H1 (cell line): ENCODE data around the gene NOS1AP. TPM values are rescaled to one million over a fixed set of nuclear protein-coding genes. Genes with fewer than 3 reads are reported as not detected.

Experiments used
- CTCF ChIA-PET: fragments of 300-600 bp; sonication (Branson Sonifier 250); formaldehyde crosslinking; loops from one replicate; lab custom pipeline; 2021; ENCODE audit not compliant: partially characterized antibody; lab: Charles Lee
- POLR2A ChIA-PET: fragments of 300-600 bp; sonication (Branson Sonifier 250); formaldehyde crosslinking; loops from one replicate; lab custom pipeline; 2021; ENCODE audit warnings: inconsistent platforms; ENCODE audit not compliant: partially characterized antibody; lab: Charles Lee
- DNase-seq, 2 experiments: peaks; one replicate each; pipeline versions ENCODE4 v3.0.0 to v3.0.0-alpha.2; 2010 to 2022; ENCODE audit warnings: low spot score in 2 of 2, low read depth in 1 of 2, mixed read lengths in 1 of 2
- FAIRE-seq: peaks from 2 replicates; lab custom pipeline; 2011; peaks lifted over from hg19 to GRCh38; lab: Jason Lieb, UNC
- H2AFZ ChIP-seq: 2 replicates; pipeline ENCODE4 v1.8.1; 2012; ENCODE audit warnings: low read length, inconsistent platforms
- H2AK5ac ChIP-seq: 2 replicates; pipeline ENCODE4 v1.6.1; 2013; ENCODE audit warnings: low read depth, low read length
- H2BK120ac ChIP-seq: replicated peaks from 2 replicates; pipeline ENCODE3; 2013; ENCODE audit warnings: low read depth, low read length, inconsistent platforms
- H2BK12ac ChIP-seq: 2 replicates; pipeline ENCODE4 v1.6.1; 2013; ENCODE audit warnings: low read depth, low read length
- H2BK15ac ChIP-seq: 2 replicates; pipeline ENCODE4 v1.6.1; 2013; ENCODE audit warnings: low read length
- H2BK20ac ChIP-seq: 2 replicates; pipeline ENCODE4 v1.6.1; 2013; ENCODE audit warnings: low read length
- H2BK5ac ChIP-seq: 2 replicates; pipeline ENCODE4 v1.6.1; 2013; ENCODE audit warnings: low read depth, low read length
- H3K14ac ChIP-seq: 2 replicates; pipeline ENCODE4 v1.6.1; 2013; ENCODE audit warnings: inconsistent platforms; ENCODE audit not compliant: insufficient read length
- H3K18ac ChIP-seq: 2 replicates; pipeline ENCODE4 v1.6.1; 2013; ENCODE audit warnings: low read length; ENCODE audit errors: extremely low read depth
- H3K23ac ChIP-seq: 2 replicates; pipeline ENCODE4 v1.6.1; 2013; ENCODE audit warnings: inconsistent platforms; ENCODE audit not compliant: insufficient read length
- H3K23me2 ChIP-seq: 2 replicates; pipeline ENCODE4 v1.6.1; 2013; ENCODE audit warnings: low read depth, low read length
- H3K27ac ChIP-seq: 2 replicates; pipeline ENCODE4 v1.6.1; 2011; ENCODE audit warnings: low read depth, low read length, inconsistent platforms
- H3K27me3 ChIP-seq, 4 experiments: replicated peaks in 1 of 4; 1 replicate in 1 of 4; 2 replicates in 3 of 4; pipeline versions ENCODE4 v1.6.1 to v1.8.1; 2011 to 2013; ENCODE audit warnings: low read length in 3 of 4, mild to moderate bottlenecking in 3 of 4, inconsistent platforms in 2 of 4, mixed read lengths in 2 of 4, moderate library complexity in 1 of 4; ENCODE audit not compliant: control insufficient read depth in 3 of 4, insufficient read depth in 3 of 4; ENCODE audit errors: extremely low read depth in 1 of 4
- H3K36me3 ChIP-seq, 4 experiments: 2 replicates each; pipeline versions ENCODE4 v1.6.1 to v1.8.1; 2011 to 2013; ENCODE audit warnings: mild to moderate bottlenecking in 4 of 4, low read length in 3 of 4, moderate library complexity in 2 of 4, control low read depth in 1 of 4, inconsistent platforms in 1 of 4; ENCODE audit not compliant: insufficient read depth in 4 of 4, control insufficient read depth in 2 of 4
- H3K4ac ChIP-seq: replicated peaks from 2 replicates; pipeline ENCODE3; 2013; ENCODE audit warnings: low read length, low read depth, mixed read lengths, inconsistent platforms; ENCODE audit not compliant: insufficient read length
- H3K4me1 ChIP-seq, 4 experiments: replicated peaks in 1 of 4; 1 replicate in 1 of 4; 2 replicates in 3 of 4; pipeline versions ENCODE4 v1.6.1 to v1.8.1; 2011 to 2013; ENCODE audit warnings: low read length in 3 of 4, inconsistent platforms in 2 of 4, mixed read lengths in 1 of 4; ENCODE audit not compliant: insufficient read depth in 4 of 4, control insufficient read depth in 3 of 4
- H3K4me2 ChIP-seq, 2 experiments: 2 replicates each; pipeline versions ENCODE4 v1.6.1 to v1.8.1; 2011 to 2013; ENCODE audit warnings: low read depth in 2 of 2, low read length in 2 of 2, control low read depth in 1 of 2, inconsistent platforms in 1 of 2, mild to moderate bottlenecking in 1 of 2; ENCODE audit not compliant: insufficient read depth in 1 of 2
- H3K4me3 ChIP-seq, 4 experiments: fragments of 200-600, 300-600 bp in 1 of 4; sonication (generic), shearing (Covaris generic), sonication (Bioruptor Twin) in 1 of 4; 2 replicates each; pipeline versions ENCODE4 v1.5.1 to v1.8.1; 2011 to 2016; ENCODE audit warnings: low read length in 4 of 4, low read depth in 3 of 4, control low read depth in 2 of 4, inconsistent platforms in 2 of 4, mild to moderate bottlenecking in 2 of 4, mixed read lengths in 1 of 4, moderate library complexity in 1 of 4; ENCODE audit not compliant: insufficient read depth in 2 of 4; ENCODE audit errors: extremely low read depth in 1 of 4
- H3K56ac ChIP-seq: replicated peaks from 2 replicates; pipeline ENCODE3; 2013; ENCODE audit warnings: low read depth, mild to moderate bottlenecking, mixed read lengths, low read length, inconsistent platforms; ENCODE audit not compliant: insufficient read length
- H3K79me1 ChIP-seq: 2 replicates; pipeline ENCODE4 v1.6.1; 2013; ENCODE audit warnings: low read depth, low read length, control low read depth
- H3K79me2 ChIP-seq, 2 experiments: 2 replicates each; pipeline versions ENCODE4 v1.6.1 to v1.8.1; 2012 to 2013; ENCODE audit warnings: low read length in 2 of 2, mild to moderate bottlenecking in 2 of 2, inconsistent platforms in 1 of 2; ENCODE audit not compliant: insufficient read depth in 2 of 2, control insufficient read depth in 1 of 2
- H3K9ac ChIP-seq, 4 experiments: replicated peaks in 1 of 4; 1 replicate in 1 of 4; 2 replicates in 3 of 4; pipeline versions ENCODE4 v1.6.1 to v1.8.1; 2011 to 2013; ENCODE audit warnings: low read depth in 3 of 4, low read length in 3 of 4, control low read depth in 2 of 4, mild to moderate bottlenecking in 2 of 4, moderate library complexity in 2 of 4, inconsistent platforms in 1 of 4; ENCODE audit errors: extremely low read depth in 1 of 4
- H3K9me3 ChIP-seq, 2 experiments: 2 replicates each; pipeline versions ENCODE4 v1.6.1 to v1.8.1; 2012 to 2013; ENCODE audit warnings: mild to moderate bottlenecking in 2 of 2, moderate library complexity in 2 of 2, control low read depth in 1 of 2, inconsistent platforms in 1 of 2, low read depth in 1 of 2, low read length in 1 of 2, mixed read lengths in 1 of 2; ENCODE audit not compliant: insufficient read depth in 2 of 2
- H4K20me1 ChIP-seq, 2 experiments: replicated peaks in 1 of 2; 2 replicates each; pipeline versions ENCODE3 to v1.8.1; 2011 to 2013; ENCODE audit warnings: inconsistent platforms in 2 of 2, low read length in 2 of 2, mild to moderate bottlenecking in 1 of 2; ENCODE audit not compliant: insufficient read depth in 2 of 2, control insufficient read depth in 1 of 2
- H4K5ac ChIP-seq: 2 replicates; pipeline ENCODE4 v1.6.1; 2013; ENCODE audit warnings: low read length, low read depth, mixed read lengths, inconsistent platforms; ENCODE audit not compliant: insufficient read length
- H4K8ac ChIP-seq: 2 replicates; pipeline ENCODE4 v1.8.0; 2013; ENCODE audit warnings: mild to moderate bottlenecking, moderate library complexity, low read length, inconsistent platforms; ENCODE audit not compliant: insufficient read depth; ENCODE audit errors: extremely low read depth
- H4K91ac ChIP-seq: replicated peaks from 2 replicates; pipeline ENCODE3; 2013; ENCODE audit warnings: low read length, mixed read lengths, inconsistent platforms; ENCODE audit not compliant: insufficient read length
- BACH1 ChIP-seq: IDR thresholded peaks from 2 replicates; pipeline ENCODE4 v1.6.1; 2012; ENCODE audit warnings: low read length, improper control_type of control experiment
- CBX8 ChIP-seq: fragments of 300-800, 300-1000 bp; sonication (generic); IDR thresholded peaks from 2 replicates; pipeline ENCODE4 v1.7.1; 2016; ENCODE audit warnings: low read depth, low read length, borderline replicate concordance
- CHD2 ChIP-seq: IDR thresholded peaks from 2 replicates; pipeline ENCODE4 v1.6.1; 2012; ENCODE audit warnings: low read length, improper control_type of control experiment
- EZH2 ChIP-seq: fragments of 200-600 bp; sonication (generic); IDR thresholded peaks from 2 replicates; pipeline ENCODE4 v1.7.1; 2012; ENCODE audit warnings: low read depth, mild to moderate bottlenecking, moderate library complexity, low read length, inconsistent platforms; ENCODE audit not compliant: severe bottlenecking
- JUN ChIP-seq: IDR thresholded peaks from 2 replicates; pipeline ENCODE4 v1.6.1; 2011; ENCODE audit warnings: low read depth, mild to moderate bottlenecking, improper control_type of control experiment, low read length
- KDM5A ChIP-seq: fragments of 200-600 bp; IDR thresholded peaks from 2 replicates; pipeline ENCODE4 v1.7.1; 2012; ENCODE audit warnings: mild to moderate bottlenecking, low read length, inconsistent platforms, mixed read lengths
- MAX ChIP-seq: IDR thresholded peaks from 2 replicates; pipeline ENCODE4 v1.6.1; 2012; ENCODE audit warnings: inconsistent platforms
- SP4 ChIP-seq: IDR thresholded peaks from 2 replicates; pipeline ENCODE4 v1.6.1; 2012; ENCODE audit warnings: low read length, inconsistent platforms
- SRF ChIP-seq: IDR thresholded peaks from 2 replicates; pipeline ENCODE4 v1.6.1; 2011; ENCODE audit warnings: mild to moderate bottlenecking, low read depth, low read length, moderate library complexity
- TAF1 ChIP-seq: IDR thresholded peaks from 2 replicates; pipeline ENCODE4 v1.6.1; 2011; ENCODE audit warnings: mild to moderate bottlenecking, low read depth, low read length
- WGBS, 2 experiments: shearing (Covaris generic) in 1 of 2; methylation state at CpG; one replicate each; pipeline versions ENCODE4 v1.1.6 to v1.1.7; 2013 to 2015; ENCODE audit warnings: low lambda C conversion rate in 2 of 2, mixed read lengths in 2 of 2, inconsistent platforms in 1 of 2, low coverage in 1 of 2, missing lambda C conversion rate in 1 of 2; ENCODE audit not compliant: insufficient replicate concordance in 2 of 2, insufficient coverage in 1 of 2, insufficient read length in 1 of 2; ENCODE audit errors: extremely low coverage in 1 of 2, missing lambda C conversion rate in 1 of 2; 5-methylcytosine and 5-hydroxymethylcytosine counted together
- polyA plus RNA-seq, 7 experiments: library from polyadenylated mRNA; depleted of rRNA in 3 of 7; stranded (reverse) in 5 of 7; unstranded in 2 of 7; fragments of >200 nt in 5 of 7; fragments of 200-250 nt in 2 of 7; gene quantifications; 1 replicate in 5 of 7; 2 replicates in 1 of 7; 4 replicates in 1 of 7; pipeline versions ENCODE4 v1.2.1 to v1.2.3, GENCODE V29; 2011 to 2013; ENCODE audit warnings: missing spikeins in 2 of 7, mixed read lengths in 2 of 7
- total RNA-seq: library from RNA; stranded (reverse); fragmentation: NEBNext Ultra II Directional; extraction: Animal tissue kit (Norgen Biotek cat#: 25700); gene quantifications from 2 replicates; pipeline ENCODE4 v1.2.1, GENCODE V29; 2021

NOS1AP gene
- total and polyA plus RNA-seq, 2 of the 8 experiments (the other 6 are each of a cell fraction or from before 2014, with no cell fraction given) = 2.4 to 12.1 TPM

- H3K4me2 ChIP-seq = no peak overlapping the region
- no peak overlapping the region for H2BK5ac ChIP-seq
- no peaks in the 10 kb centered on the region; the same call in 1 of the 2 replicates for H3K23me2 ChIP-seq
- no peaks in the 10 kb centered on the region for H4K20me1 ChIP-seq
- no peak overlapping the region for H2AK5ac ChIP-seq
- H3K14ac ChIP-seq = no peak overlapping the region
- no peak overlapping the region for H4K5ac ChIP-seq
- no peak overlapping the region for H3K4ac ChIP-seq
- no peak overlapping the region for H3K4me3 ChIP-seq
- no peaks in the 10 kb centered on the region for H3K79me2 ChIP-seq
- H2BK15ac ChIP-seq = no peak overlapping the region
- H3K23ac ChIP-seq = no peak overlapping the region
- no peaks in the 10 kb centered on the region for H3K9me3 ChIP-seq
- no peak overlapping the region for H2AFZ ChIP-seq
- H2BK12ac ChIP-seq = no peak overlapping the region
- H3K18ac ChIP-seq = no peak overlapping the region
- no peak overlapping the region for H4K91ac ChIP-seq
- DNase-seq (no peak), FAIRE-seq (no peak)
- no peaks in the 10 kb centered on the region for H3K4me1 ChIP-seq
- H3K27ac ChIP-seq = no peak overlapping the region
- CTCF ChIA-PET = interaction anchor here (0.9 to 1.9 kb wide), 6 partner anchors 14 to 350 kb away, joined by 3 to 6 read pairs (median 4); no protein-coding TSS in a partner anchor
- H3K27me3 ChIP-seq = no peaks in the 10 kb centered on the region
- H2BK120ac ChIP-seq = no peak overlapping the region
- H3K9ac ChIP-seq = no peak overlapping the region
- no peaks in the 10 kb centered on the region for H3K36me3 ChIP-seq
- 89% methylated on average over 2 of the region's 2 CpGs; no CpG with 5 or more reads in 1 of the 2 experiments for WGBS, 2 experiments
- H4K8ac ChIP-seq = no peak overlapping the region
- no peaks in the 10 kb centered on the region for H3K79me1 ChIP-seq
- POLR2A ChIA-PET = interaction anchor here (0.9 kb wide), 1 partner anchor 8 kb away, joined by 3 read pairs; no protein-coding TSS in a partner anchor
- TF ChIP-seq BACH1 (no peak), JUN (no peak), CHD2 (no peak), CBX8 (no peak), EZH2 (no peak), KDM5A (no peak), SP4 (no peak), TAF1 (no peak), MAX (no peak), SRF (no peak)
- H3K56ac ChIP-seq = no peak overlapping the region
- no peak overlapping the region for H2BK20ac ChIP-seq
Observed at GRCh38 chr1:162406811-162407210, 337.3 kb downstream of the NOS1AP start.
